ENCODE results near the gene CIRBP. TPM values are rescaled to one million over a fixed set of nuclear protein-coding genes. Genes with fewer than 3 reads are reported as not detected.
A peak's percentile ranks its signal among the peaks of the same experiment; 100 is the strongest.

The CIRBP gene
- total and polyA plus RNA-seq, 9 of the 15 experiments (the other 6 are each of a cell fraction or from before 2014, with no cell fraction given) = 20.5 to 327 (median 176) TPM

DNA sequence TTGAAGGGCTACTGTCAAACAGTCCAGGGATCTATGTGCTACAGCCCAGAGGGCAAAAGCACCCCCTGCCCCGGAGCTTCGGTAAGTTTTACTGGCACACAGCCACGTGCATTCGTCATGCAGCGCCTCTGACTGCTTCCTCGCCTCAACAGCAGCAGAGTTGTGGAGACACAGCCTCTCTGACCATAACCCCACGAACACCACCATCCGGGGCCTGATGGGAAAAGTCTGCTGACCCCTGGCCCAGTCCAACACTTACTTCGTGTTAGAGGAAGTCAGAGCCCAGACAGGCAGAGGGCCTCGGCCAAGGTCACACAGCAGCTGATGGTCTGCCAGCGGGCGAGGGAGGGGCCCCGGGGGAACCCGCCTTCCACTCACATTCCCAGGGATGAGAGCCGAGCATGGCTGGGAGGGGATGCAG lies 36.5 kb upstream of the CIRBP start (continued):
- TF ChIP-seq, protein P1, sequence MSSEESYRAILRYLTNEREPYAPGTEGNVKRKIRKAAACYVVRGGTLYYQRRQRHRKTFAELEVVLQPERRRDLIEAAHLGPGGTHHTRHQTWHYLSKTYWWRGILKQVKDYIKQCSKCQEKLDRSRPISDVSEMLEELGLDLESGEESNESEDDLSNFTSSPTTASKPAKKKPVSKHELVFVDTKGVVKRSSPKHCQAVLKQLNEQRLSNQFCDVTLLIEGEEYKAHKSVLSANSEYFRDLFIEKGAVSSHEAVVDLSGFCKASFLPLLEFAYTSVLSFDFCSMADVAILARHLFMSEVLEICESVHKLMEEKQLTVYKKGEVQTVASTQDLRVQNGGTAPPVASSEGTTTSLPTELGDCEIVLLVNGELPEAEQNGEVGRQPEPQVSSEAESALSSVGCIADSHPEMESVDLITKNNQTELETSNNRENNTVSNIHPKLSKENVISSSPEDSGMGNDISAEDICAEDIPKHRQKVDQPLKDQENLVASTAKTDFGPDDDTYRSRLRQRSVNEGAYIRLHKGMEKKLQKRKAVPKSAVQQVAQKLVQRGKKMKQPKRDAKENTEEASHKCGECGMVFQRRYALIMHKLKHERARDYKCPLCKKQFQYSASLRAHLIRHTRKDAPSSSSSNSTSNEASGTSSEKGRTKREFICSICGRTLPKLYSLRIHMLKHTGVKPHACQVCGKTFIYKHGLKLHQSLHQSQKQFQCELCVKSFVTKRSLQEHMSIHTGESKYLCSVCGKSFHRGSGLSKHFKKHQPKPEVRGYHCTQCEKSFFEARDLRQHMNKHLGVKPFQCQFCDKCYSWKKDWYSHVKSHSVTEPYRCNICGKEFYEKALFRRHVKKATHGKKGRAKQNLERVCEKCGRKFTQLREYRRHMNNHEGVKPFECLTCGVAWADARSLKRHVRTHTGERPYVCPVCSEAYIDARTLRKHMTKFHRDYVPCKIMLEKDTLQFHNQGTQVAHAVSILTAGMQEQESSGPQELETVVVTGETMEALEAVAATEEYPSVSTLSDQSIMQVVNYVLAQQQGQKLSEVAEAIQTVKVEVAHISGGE (CRISPR knock-in tag; IDR thresholded peaks at IDR 0.05) = no peak
- TF ChIP-seq SRSF3 (IDR thresholded peaks at IDR 0.05; ENCODE audit: insufficient read depth, low read length) (no peak), NFIC (IDR thresholded peaks at IDR 0.05) (peak; percentile 76), GATA2 (CRISPR knock-in tag; IDR thresholded peaks at IDR 0.05) (no peak), ZNF224 (CRISPR knock-in tag; IDR thresholded peaks at IDR 0.05) (no peak), ZNF354B (CRISPR knock-in tag; IDR thresholded peaks at IDR 0.05) (no peak)
- TF ChIP-seq, protein P2, sequence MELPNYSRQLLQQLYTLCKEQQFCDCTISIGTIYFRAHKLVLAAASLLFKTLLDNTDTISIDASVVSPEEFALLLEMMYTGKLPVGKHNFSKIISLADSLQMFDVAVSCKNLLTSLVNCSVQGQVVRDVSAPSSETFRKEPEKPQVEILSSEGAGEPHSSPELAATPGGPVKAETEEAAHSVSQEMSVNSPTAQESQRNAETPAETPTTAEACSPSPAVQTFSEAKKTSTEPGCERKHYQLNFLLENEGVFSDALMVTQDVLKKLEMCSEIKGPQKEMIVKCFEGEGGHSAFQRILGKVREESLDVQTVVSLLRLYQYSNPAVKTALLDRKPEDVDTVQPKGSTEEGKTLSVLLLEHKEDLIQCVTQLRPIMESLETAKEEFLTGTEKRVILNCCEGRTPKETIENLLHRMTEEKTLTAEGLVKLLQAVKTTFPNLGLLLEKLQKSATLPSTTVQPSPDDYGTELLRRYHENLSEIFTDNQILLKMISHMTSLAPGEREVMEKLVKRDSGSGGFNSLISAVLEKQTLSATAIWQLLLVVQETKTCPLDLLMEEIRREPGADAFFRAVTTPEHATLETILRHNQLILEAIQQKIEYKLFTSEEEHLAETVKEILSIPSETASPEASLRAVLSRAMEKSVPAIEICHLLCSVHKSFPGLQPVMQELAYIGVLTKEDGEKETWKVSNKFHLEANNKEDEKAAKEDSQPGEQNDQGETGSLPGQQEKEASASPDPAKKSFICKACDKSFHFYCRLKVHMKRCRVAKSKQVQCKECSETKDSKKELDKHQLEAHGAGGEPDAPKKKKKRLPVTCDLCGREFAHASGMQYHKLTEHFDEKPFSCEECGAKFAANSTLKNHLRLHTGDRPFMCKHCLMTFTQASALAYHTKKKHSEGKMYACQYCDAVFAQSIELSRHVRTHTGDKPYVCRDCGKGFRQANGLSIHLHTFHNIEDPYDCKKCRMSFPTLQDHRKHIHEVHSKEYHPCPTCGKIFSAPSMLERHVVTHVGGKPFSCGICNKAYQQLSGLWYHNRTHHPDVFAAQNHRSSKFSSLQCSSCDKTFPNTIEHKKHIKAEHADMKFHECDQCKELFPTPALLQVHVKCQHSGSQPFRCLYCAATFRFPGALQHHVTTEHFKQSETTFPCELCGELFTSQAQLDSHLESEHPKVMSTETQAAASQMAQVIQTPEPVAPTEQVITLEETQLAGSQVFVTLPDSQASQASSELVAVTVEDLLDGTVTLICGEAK (IDR thresholded peaks at IDR 0.05) = no peak
- TF ChIP-seq, protein P2 (CRISPR knock-in tag; IDR thresholded peaks at IDR 0.05) = no peak

Data from K562 (cell line).